Breast epithelium (tissue), 3 donors: ENCODE results near the gene SLC66A2.
"Not testable (repeated sequence)": the region's sequence is repeated elsewhere in the genome, so short reads cannot be mapped to it uniquely, and the experiment has no call there.

Experiments used
- CTCF ChIP-seq, 3 donors: fragments of 450-650 bp; IDR thresholded peaks; one replicate each; pipeline ENCODE4 v1.5.1; 2016 to 2017; ENCODE audit warnings: antibody characterized with exemption in 3 of 3, mild to moderate bottlenecking in 3 of 3, moderate library complexity in 3 of 3
- POLR2A ChIP-seq: fragments of 450-650 bp; IDR thresholded peaks from one replicate; pipeline ENCODE4 v1.6.1; 2016; ENCODE audit warnings: antibody characterized with exemption, mild to moderate bottlenecking, moderate library complexity
- POLR2AphosphoS5 ChIP-seq, 3 donors: sonication (generic); formaldehyde crosslinking; IDR thresholded peaks; one replicate each; pipeline ENCODE4 v1.6.1; 2017; ENCODE audit warnings: antibody characterized with exemption in 3 of 3

GRCh38 chr18:79864955-79865354 lies 86.5 kb downstream of the SLC66A2 start:
- not testable (repeated sequence) for TF ChIP-seq CTCF (IDR thresholded peaks at IDR 0.05); POLR2AphosphoS5 (IDR thresholded peaks at IDR 0.05); POLR2A
